GM23338 (cell line): ENCODE data around the gene ZYX.

ENCODE experiments used
- CREB1 ChIP-seq: fragments of 250-450 bp; sonication (Bioruptor Pico); IDR thresholded peaks from 2 replicates; pipeline ENCODE4 v1.5.0; 2020; ENCODE audit warnings: low read depth, mild to moderate bottlenecking, moderate library complexity
- EZH2 ChIP-seq: fragments of 200-600 bp; sonication (generic); IDR thresholded peaks from one replicate; pipeline ENCODE4 v1.8.0; 2017; ENCODE audit warnings: antibody characterized with exemption, mild to moderate bottlenecking, low read depth; ENCODE audit not compliant: unreplicated experiment
- EZH2phosphoT487 ChIP-seq: fragments of 200-600 bp; sonication (generic); IDR thresholded peaks from one replicate; pipeline ENCODE4 v1.8.1; 2018; ENCODE audit warnings: antibody characterized with exemption; ENCODE audit not compliant: unreplicated experiment
- JUNB ChIP-seq: IDR thresholded peaks from one replicate; pipeline ENCODE4 v1.6.1; 2016; ENCODE audit warnings: antibody characterized with exemption; ENCODE audit not compliant: unreplicated experiment
- NANOG ChIP-seq: IDR thresholded peaks from 2 replicates; pipeline ENCODE4 v1.6.1; 2016; ENCODE audit warnings: antibody characterized with exemption, borderline replicate concordance
- POLR2AphosphoS5 ChIP-seq: IDR thresholded peaks from 2 replicates; pipeline ENCODE4 v1.6.1; 2016; ENCODE audit warnings: antibody characterized with exemption, low read depth
- STAT1 ChIP-seq: IDR thresholded peaks from one replicate; pipeline ENCODE4 v1.6.1; 2016; ENCODE audit warnings: antibody characterized with exemption; ENCODE audit not compliant: unreplicated experiment
- ZNF331 ChIP-seq: fragments of 250-450 bp; sonication (Bioruptor Pico); IDR thresholded peaks from 2 replicates; pipeline ENCODE4 v1.5.0; 2020; ENCODE audit warnings: low read depth, mild to moderate bottlenecking, moderate library complexity
- TF ChIP-seq, protein P1 (sequence below), 2 experiments: fragments of 200-600 bp in 1 of 2; sonication (generic) in 1 of 2; conservative IDR thresholded peaks; 2 replicates each; pipeline versions ENCODE4 v1.5.1 to v1.6.1; 2016 to 2017; ENCODE audit warnings: antibody characterized with exemption in 2 of 2, low read depth in 2 of 2, mild to moderate bottlenecking in 2 of 2, moderate library complexity in 1 of 2
- TF ChIP-seq, protein P2 (sequence below): IDR thresholded peaks from one replicate; pipeline ENCODE4 v1.6.1; 2018; ENCODE audit warnings: antibody characterized with exemption; ENCODE audit not compliant: unreplicated experiment
- TF ChIP-seq, protein P3 (sequence below): fragments of 250-450 bp; sonication (Bioruptor Pico); IDR thresholded peaks from 2 replicates; pipeline ENCODE4 v1.5.0; 2020; ENCODE audit warnings: mild to moderate bottlenecking, moderate library complexity
- TF ChIP-seq, protein P4 (sequence below): IDR thresholded peaks from 2 replicates; pipeline ENCODE4 v1.6.1; 2016; ENCODE audit warnings: antibody characterized with exemption

DNA sequence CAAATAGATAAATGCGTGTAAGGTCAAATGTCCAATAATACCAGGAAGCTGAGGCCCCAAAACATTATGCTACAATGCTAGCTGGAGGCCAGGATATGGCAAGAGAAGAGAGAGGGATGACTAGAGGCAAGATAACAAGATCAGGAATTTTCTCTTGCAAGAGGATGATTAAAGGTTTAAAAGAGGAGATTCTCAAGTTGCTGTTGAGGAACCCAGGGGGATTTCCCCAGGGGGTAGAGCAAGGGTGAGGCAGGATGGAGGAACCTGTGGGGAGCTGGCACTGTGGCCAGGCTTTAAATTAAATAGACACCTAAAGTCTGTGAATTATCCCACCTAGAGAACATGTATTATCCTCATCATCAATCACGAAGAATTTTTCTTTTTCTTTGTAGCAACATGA, 58.7 kb downstream of the ZYX start:
- TF ChIP-seq, protein P1, sequence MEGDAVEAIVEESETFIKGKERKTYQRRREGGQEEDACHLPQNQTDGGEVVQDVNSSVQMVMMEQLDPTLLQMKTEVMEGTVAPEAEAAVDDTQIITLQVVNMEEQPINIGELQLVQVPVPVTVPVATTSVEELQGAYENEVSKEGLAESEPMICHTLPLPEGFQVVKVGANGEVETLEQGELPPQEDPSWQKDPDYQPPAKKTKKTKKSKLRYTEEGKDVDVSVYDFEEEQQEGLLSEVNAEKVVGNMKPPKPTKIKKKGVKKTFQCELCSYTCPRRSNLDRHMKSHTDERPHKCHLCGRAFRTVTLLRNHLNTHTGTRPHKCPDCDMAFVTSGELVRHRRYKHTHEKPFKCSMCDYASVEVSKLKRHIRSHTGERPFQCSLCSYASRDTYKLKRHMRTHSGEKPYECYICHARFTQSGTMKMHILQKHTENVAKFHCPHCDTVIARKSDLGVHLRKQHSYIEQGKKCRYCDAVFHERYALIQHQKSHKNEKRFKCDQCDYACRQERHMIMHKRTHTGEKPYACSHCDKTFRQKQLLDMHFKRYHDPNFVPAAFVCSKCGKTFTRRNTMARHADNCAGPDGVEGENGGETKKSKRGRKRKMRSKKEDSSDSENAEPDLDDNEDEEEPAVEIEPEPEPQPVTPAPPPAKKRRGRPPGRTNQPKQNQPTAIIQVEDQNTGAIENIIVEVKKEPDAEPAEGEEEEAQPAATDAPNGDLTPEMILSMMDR (conservative IDR thresholded peaks at IDR 0.05; ENCODE audit: low read depth in 2 of 2) = no peak
- TF ChIP-seq, protein P2, sequence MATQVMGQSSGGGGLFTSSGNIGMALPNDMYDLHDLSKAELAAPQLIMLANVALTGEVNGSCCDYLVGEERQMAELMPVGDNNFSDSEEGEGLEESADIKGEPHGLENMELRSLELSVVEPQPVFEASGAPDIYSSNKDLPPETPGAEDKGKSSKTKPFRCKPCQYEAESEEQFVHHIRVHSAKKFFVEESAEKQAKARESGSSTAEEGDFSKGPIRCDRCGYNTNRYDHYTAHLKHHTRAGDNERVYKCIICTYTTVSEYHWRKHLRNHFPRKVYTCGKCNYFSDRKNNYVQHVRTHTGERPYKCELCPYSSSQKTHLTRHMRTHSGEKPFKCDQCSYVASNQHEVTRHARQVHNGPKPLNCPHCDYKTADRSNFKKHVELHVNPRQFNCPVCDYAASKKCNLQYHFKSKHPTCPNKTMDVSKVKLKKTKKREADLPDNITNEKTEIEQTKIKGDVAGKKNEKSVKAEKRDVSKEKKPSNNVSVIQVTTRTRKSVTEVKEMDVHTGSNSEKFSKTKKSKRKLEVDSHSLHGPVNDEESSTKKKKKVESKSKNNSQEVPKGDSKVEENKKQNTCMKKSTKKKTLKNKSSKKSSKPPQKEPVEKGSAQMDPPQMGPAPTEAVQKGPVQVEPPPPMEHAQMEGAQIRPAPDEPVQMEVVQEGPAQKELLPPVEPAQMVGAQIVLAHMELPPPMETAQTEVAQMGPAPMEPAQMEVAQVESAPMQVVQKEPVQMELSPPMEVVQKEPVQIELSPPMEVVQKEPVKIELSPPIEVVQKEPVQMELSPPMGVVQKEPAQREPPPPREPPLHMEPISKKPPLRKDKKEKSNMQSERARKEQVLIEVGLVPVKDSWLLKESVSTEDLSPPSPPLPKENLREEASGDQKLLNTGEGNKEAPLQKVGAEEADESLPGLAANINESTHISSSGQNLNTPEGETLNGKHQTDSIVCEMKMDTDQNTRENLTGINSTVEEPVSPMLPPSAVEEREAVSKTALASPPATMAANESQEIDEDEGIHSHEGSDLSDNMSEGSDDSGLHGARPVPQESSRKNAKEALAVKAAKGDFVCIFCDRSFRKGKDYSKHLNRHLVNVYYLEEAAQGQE = no peak
- TF ChIP-seq EZH2 (no peak), POLR2AphosphoS5 (no peak), NANOG (no peak), JUNB (no peak), EZH2phosphoT487 (no peak), STAT1 (no peak), CREB1 (CRISPR knock-in tag) (no peak), ZNF331 (no peak)
- TF ChIP-seq, protein P3, sequence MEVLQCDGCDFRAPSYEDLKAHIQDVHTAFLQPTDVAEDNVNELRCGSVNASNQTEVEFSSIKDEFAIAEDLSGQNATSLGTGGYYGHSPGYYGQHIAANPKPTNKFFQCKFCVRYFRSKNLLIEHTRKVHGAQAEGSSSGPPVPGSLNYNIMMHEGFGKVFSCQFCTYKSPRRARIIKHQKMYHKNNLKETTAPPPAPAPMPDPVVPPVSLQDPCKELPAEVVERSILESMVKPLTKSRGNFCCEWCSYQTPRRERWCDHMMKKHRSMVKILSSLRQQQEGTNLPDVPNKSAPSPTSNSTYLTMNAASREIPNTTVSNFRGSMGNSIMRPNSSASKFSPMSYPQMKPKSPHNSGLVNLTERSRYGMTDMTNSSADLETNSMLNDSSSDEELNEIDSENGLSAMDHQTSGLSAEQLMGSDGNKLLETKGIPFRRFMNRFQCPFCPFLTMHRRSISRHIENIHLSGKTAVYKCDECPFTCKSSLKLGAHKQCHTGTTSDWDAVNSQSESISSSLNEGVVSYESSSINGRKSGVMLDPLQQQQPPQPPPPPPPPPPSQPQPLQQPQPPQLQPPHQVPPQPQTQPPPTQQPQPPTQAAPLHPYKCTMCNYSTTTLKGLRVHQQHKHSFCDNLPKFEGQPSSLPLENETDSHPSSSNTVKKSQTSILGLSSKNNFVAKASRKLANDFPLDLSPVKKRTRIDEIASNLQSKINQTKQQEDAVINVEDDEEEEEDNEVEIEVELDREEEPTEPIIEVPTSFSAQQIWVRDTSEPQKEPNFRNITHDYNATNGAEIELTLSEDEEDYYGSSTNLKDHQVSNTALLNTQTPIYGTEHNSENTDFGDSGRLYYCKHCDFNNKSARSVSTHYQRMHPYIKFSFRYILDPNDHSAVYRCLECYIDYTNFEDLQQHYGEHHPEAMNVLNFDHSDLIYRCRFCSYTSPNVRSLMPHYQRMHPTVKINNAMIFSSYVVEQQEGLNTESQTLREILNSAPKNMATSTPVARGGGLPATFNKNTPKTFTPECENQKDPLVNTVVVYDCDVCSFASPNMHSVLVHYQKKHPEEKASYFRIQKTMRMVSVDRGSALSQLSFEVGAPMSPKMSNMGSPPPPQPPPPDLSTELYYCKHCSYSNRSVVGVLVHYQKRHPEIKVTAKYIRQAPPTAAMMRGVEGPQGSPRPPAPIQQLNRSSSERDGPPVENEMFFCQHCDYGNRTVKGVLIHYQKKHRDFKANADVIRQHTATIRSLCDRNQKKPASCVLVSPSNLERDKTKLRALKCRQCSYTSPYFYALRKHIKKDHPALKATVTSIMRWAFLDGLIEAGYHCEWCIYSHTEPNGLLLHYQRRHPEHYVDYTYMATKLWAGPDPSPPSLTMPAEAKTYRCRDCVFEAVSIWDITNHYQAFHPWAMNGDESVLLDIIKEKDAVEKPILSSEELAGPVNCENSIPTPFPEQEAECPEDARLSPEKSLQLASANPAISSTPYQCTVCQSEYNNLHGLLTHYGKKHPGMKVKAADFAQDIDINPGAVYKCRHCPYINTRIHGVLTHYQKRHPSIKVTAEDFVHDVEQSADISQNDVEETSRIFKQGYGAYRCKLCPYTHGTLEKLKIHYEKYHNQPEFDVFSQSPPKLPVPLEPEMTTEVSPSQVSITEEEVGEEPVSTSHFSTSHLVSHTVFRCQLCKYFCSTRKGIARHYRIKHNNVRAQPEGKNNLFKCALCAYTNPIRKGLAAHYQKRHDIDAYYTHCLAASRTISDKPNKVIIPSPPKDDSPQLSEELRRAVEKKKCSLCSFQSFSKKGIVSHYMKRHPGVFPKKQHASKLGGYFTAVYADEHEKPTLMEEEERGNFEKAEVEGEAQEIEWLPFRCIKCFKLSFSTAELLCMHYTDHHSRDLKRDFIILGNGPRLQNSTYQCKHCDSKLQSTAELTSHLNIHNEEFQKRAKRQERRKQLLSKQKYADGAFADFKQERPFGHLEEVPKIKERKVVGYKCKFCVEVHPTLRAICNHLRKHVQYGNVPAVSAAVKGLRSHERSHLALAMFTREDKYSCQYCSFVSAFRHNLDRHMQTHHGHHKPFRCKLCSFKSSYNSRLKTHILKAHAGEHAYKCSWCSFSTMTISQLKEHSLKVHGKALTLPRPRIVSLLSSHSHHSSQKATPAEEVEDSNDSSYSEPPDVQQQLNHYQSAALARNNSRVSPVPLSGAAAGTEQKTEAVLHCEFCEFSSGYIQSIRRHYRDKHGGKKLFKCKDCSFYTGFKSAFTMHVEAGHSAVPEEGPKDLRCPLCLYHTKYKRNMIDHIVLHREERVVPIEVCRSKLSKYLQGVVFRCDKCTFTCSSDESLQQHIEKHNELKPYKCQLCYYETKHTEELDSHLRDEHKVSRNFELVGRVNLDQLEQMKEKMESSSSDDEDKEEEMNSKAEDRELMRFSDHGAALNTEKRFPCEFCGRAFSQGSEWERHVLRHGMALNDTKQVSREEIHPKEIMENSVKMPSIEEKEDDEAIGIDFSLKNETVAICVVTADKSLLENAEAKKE = no peak
- TF ChIP-seq, protein P4, sequence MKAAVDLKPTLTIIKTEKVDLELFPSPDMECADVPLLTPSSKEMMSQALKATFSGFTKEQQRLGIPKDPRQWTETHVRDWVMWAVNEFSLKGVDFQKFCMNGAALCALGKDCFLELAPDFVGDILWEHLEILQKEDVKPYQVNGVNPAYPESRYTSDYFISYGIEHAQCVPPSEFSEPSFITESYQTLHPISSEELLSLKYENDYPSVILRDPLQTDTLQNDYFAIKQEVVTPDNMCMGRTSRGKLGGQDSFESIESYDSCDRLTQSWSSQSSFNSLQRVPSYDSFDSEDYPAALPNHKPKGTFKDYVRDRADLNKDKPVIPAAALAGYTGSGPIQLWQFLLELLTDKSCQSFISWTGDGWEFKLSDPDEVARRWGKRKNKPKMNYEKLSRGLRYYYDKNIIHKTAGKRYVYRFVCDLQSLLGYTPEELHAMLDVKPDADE = no peak
